Stimulated activated CD8-positive, alpha-beta memory T cell treated with anti-CD3 and anti-CD28 coated beads, Interleukin-12 subunit alpha, Interleukin-12 subunit beta, amount 100 ng/mL, for 24 hours (primary cell): ENCODE results near the gene AXIN1.

Experiments
- DNase-seq: peaks from one replicate; pipeline ENCODE4 v3.0.0-alpha.2; 2020; ENCODE audit errors: extremely low read depth

The AXIN1 gene

DNA sequence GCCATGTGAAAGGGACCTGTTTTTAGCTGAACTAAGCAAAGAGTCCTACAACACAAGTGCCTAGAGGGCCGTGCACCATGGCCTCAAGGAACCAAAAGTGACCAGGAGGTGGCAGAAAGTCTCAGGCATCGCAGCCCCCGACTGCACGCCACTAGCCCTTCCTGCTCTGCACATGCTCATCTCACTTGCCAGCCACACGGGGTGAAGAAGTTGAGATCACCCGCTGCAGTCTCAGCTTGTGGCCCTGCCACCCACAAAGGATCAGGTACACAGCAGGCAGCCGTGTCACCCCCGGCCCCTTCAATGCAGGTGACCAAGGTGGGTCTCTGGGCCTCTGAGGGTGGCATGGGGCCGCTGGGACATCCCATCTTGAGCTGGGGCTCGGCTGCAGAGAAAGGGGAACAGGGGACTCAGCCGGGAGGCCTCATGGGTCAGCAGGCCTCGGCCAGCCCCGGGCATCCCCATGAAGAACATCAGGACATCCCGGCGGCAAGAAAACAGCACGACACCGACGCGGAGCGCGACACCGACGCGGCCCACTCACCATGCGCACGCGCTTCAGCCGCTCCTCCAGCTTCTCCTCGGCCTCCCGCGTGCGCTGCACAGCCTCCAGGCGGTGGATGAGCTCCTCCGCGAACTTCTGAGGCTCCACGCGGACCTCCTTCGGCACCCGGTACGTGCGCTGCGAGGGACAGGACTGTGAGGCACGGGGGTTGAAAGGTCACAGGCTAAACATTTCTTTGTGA, 48.6 kb downstream of the AXIN1 start:
- DNase-seq, result no peak

DNA sequence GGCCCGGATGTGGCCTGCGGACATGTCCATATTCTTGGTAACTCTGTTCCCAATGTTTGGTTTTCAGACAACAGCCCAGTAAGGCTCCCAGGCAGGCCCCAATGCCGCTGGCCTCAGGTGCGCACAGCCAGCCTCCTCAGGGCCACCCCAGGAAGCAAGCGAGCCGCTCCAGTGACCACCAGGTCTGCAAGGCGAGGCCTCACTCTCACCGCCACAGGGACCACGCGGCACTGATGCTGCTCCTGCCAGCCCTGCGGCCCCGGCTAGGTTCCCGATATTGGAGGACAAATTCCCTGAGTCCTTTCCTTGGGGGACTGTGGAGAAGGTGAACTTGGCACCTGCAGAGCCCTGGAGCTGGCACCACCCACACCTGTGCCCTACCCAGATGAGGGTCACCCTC, 50.6 kb downstream of the AXIN1 start:
- DNase-seq, result no peak

DNA sequence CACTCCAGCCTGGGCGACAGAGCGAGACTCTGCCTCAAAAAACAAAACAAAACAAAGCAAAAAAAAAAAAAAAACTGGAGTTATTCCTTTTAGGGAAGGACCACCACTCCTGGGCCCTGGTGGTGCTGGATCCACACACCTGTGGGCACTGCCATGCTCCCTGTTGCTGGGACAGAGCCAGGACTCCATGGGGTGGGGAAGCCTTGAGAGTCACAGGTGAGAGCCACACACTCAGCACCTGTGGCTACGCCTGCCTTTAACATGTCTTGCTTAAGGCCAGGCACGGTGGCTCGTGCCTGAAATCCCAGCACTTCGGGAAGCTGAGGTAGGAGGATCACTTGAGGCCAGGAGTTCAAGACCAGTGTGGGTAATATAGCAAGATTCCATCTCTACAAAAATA, 51.3 kb downstream of the AXIN1 start:
- no peak for DNase-seq

DNA sequence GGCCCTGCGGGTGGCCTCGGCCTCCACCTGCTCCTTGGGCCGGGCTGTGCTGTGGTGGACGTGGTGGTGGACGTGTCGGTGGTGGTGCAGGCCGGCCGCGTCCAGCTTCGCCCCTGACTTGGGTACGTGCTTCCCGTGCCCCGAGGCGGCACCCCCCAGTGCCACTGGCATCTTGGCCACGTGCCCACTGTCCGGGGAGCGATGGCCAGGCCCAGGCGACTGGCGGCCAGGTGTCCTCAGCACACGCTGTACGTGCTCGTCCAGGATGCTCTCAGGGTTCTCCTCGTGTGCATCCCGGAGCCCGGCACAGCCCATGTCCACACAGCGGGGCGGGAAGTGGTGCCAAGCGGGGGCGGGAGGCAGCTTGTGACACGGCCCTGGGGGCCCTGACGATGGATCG, 54.7 kb downstream of the AXIN1 start:
- DNase-seq, result no peak

DNA sequence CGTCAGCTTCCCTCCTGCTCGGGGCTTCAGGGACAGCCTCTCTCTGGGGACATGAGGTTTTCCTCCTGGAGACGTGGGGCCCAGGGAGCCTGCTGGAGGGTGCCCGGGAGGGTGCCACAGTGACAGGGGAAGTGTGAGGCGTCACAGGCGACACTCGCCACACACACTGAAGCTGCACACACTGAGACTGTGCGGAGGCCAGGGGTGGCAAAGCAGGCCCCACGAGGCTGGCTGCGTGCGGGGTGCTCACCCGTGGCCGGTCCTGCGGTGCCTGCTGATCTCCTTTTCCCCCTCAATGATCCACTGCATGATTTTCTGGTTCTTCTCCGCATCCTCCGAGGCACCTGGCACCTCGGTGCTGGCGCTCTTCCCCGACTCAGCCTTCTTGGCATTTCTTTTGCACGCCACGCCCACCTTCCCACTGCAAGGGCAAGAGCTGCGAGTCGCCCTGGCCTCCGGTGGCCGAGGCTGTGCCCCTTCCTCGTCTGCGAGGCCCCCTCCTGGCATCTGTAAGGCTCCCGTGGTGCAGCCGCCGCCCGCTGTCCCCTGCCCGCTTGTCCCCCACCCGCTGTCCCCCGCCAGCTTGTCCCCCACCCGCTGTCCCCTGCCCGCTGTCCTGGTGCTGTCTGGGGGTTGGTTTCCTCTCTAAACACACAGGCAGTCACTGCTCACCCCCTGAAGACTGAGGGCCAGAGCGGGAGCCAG, 55.6 kb downstream of the AXIN1 start:
- DNase-seq, result no peak

DNA sequence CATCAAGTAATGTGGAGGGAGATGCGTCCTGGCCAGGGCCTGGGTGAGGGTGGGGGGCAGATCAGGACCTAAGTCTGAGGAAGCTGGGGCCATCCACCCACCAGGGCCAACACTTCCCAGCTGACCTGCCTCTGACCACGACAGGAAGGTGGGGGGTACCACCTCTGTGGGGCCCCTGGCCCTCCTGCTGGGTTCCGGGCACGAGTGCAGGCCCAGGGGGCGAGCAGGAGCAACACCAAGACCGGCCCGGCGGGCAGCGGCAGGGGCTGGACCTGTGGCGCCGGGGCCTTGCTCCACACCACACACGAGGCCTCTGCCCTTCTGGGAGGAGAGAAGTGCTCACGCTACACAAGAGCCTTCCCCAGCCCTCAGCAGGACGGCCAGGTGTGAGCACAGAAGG, 56.2 kb downstream of the AXIN1 start:
- DNase-seq, result no peak

DNA sequence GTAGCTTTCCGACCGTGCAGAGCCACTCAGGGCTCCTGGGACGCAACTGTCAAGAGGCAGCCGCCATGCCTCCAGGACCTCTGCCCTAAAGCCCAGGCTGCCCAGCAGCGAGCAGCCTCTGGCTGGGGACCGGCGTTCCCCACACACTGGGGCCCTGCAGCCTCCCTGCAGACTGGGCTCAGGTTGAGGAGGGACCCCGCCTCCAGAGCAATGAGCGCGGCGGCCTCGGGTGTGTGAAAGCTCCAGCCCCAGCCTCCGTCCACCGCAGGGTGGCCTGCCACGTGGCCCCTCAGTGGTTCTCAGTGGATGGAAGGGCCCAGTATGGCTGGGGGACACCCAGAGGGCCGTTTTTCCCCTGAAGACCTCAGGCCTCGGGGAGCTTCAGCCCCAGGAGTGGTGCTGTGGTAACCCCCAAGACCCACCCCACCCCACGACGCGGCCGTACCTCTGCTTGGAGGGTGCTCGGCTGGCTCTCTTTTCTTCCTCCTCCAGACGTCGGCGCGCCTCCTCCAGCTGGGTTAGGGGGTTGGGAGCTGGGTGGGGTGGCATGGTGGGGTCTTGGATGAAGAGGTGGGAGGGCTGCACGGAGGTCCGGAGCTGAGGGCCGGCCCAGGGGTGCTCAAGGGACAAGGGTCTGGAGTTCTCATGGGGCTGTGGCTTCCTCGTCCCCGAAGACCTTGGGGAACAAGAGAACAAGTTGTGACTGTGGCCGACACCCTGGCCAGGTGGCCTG, 59.3 kb downstream of the AXIN1 start:
- no peak for DNase-seq

DNA sequence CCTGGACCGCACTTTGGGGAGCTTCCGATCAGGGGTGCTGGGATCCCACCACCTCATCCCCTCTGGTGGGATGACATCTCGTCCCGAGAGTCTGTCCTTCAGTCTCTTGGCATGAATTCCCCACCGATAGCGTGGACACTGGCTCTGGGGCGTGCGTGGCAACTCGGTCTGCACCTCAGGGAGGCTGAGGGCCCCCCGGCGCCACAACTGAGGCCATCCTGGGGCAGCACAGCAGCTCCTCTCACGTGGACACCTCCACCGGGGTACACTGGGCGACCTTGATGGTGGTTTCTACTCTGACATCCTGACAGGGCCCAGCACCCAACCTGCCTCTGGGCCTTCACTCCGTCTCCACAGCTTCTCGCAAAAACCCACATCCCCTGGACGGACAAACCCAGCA, 61.0 kb downstream of the AXIN1 start:
- no peak for DNase-seq

DNA sequence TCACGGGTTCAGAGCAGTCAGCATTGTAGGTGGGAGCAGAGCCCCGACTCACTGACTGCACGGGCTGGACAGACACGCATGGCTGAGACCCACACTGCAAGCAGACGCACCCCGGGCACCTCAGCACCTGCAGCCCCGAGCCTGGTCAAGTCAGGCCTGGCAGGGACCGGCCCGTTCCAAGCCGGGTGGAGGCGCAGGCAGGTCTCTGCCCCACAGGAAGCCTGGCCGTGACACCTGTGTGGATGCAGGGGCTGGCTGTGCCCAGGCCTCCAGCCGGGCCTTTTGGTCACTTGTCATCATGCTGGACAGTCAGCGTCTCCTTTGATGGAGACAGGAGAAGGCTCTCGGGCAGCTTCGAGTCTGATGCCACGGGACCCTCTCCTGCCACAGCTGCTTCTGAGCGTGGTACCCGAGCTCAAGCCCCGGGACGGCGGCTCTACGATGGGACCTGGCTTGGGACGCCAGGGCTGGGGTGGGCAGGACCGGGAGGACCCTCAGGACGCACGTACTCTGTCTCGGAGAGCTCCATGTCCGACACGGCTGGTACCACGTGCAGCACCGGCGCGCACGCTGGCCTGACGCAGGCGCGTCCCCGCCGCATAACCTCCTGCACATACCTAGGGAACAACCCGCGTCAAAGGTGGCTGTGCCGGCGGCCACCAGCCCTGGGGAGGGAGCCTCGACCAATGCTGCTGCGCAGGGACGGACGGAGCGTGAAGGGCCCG, 61.7 kb downstream of the AXIN1 start:
- no peak for DNase-seq

DNA sequence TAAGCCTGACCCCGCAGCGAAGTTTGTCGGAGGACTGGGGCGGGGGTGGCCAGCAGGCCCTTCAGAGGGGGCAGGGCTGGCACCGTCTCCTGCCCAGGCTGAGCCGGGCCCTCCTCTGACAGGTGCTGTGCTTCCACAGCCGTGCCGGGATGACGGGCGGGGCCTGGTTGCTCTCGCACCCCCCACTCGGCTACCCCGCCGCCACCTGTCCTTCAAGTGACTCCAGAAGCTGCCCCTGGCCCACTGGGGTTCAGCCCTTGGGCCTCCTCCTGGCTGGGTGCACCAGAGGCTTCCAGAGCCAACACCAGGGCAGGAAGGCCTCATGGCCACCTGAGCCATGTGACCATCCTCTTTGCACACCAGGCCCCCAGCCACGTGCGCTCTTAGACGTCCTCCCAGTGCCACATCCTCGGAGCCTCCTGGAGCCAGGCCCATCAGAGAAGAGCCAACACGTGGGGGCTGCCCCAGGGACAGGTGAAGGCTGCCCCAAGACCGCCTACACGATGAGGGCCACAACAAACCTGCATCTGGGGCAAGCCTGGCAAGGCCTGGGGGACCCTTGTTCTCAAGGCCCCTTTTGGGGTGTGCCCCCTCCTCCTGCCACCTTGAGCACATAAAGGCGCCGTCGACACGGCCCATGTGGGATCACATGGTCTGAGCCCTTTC, 62.4 kb downstream of the AXIN1 start:
- DNase-seq, result no peak

DNA sequence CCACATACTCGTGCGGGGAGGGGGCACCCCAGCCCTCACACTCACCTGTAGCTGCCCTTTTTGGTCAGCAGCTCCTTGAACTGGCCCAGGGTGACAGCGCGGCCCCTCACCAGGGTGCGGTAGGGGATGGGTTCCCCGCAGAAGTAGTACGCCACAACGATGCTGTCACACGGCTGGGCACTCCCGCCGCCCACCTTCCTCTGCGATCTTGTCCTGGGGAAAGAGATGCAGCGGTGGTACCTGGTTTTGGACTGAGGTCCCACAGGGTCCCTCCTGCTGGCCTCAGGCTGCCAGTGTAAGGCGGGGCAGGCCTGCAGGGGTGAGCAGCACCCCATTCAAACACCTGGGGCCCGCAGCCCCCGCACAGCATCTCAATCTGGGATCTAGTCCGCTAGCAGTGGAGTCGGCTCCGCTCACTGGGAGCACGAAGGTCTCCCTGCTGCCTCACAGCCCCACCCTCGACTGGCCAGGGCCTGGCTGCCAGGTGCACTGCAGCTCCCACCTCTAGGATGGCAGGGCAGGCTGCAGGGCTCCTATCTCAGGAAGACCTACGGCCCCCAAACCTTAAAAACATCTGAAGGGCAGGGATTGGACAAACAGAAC, 63.0 kb downstream of the AXIN1 start:
- DNase-seq, result no peak

DNA sequence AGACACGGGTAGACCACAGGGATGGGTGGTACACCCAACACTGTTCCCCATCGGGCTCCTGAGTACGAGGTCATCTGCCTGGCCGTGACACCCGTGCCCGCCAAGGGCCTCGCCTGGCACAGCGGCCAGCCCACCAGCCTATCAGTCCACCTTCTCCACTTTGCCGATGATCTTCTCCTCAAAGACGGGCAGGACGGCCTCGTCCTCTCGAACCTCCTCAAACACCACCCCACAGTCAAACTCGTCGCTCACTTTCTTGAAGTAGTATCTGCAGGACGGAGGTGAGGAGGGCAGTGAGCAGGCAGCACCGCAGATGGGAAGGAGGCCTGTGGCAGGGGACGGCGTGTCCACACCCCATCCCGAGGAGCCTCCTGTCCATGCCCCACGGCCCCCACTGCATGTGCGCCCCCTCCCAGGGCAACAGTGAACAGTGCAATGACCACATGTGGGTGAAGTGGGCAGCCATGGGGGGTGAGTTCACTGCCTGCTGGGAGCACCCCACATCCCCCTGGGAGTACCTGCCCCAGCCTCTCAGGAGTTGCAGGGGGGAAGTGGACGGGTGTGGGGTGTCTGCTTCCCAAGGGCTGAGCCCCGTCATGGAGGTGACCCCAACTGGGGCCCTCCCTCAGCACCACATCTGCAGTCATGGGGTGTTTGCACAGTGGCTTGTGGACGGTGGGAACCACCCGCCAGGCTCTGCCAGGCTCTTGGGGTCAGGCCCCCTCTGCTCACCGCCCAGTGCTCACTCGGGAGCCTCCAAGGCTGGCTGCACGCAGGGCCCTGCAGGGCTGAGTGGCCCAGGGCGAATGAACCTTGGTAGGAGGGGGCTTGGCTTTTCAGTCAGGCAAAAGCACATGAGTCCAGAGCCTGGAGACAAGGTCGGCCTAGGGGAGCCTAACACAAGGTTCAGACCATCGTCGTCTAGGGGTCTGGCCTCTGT, 64.3 kb downstream of the AXIN1 start:
- DNase-seq, result no peak

DNA sequence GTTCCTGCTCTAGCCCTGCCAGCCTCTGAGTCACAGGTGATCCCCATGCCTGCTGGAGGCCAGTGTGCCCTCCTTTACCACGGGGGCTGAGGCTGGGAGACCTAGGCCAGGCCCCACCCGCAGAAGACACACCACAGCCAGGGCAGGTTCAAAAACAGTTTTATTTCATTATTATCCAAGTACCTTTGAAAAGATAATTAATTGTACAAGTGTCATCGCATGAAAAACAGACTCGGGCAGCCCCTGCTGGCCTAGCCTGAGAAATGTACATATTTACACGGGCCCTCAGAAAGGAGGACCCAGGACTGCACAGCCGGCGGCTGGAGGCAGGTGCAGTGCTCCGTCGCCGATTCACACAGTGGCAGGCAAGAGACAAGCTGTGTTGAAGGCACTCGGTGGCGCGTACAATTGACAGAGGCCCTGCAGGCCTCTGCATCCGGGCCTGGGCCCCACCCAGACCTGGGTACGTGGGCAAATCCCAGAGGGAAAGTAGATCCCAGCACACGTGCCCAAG, 65.2 kb downstream of the AXIN1 start:
- DNase-seq, result no peak

GRCh38 chr16:286491-287297, 65.8 kb downstream of the AXIN1 start:
- no peak for DNase-seq

DNA sequence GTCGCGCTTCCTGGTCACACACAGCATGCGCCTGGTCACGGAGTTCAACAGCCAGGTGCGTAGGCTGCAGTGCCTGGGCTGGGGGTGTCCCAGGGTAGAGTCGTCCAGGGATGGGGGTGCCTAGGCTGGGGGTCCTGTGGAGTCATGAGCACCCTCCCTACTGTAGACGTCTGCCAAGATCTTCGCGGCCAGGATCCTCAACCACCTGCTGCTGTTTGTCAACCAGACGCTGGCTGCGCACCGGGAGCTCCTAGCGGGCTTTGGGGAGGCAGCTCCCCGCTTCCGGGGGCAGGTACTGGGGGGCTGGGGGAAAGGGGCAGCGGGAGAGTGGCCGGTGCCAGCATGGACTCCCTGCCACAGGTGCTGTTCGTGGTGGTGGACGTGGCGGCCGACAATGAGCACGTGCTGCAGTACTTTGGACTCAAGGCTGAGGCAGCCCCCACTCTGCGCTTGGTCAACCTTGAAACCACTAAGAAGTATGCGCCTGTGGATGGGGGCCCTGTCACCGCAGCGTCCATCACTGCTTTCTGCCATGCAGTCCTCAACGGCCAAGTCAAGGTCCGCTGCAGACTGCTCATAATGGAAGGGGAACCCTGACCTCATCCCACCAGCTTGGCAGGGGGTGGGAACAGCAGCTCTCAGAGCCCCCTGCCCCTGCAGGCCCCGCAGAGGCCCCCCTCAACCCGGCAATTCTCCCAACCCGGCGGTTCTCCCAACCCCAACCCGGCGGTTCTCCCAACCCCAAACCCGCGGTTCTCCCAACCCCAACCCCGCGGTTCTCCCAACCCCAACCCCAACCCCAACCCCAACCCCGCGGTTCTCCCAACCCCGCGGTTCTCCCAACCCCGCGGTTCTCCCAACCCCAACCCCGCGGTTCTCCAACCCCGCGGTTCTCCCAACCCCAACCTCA, 67.1 kb downstream of the AXIN1 start:
- no peak for DNase-seq

DNA sequence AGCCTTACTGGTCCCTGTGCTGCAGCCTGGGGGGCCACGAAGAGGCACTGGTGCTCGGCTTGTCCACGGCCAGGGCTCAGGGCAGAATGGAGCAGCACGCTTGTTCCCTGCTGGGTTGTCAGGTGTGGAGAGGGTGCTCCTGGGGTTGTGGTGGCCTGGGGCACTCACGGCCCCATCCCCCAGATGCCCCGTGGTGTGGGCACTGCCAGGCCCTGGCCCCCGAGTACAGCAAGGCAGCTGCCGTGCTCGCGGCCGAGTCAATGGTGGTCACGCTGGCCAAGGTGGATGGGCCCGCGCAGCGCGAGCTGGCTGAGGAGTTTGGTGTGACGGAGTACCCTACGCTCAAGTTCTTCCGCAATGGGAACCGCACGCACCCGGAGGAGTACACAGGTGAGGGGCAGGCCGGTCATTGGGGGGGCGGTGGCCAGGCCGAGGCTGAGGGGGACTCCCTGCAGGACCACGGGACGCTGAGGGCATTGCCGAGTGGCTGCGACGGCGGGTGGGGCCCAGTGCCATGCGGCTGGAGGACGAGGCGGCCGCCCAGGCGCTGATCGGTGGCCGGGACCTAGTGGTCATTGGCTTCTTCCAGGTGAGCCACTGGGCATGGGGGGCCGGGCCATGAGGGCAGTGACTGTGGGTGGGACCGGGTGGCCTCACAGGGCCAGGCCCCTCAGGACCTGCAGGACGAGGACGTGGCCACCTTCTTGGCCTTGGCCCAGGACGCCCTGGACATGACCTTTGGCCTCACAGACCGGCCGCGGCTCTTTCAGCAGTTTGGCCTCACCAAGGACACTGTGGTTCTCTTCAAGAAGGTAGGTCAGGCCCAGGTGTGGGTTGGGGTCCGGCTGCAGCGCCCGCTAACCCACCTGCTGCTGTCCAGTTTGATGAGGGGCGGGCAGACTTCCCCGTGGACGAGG, 68.1 kb downstream of the AXIN1 start:
- no peak for DNase-seq
